ENCODE data around the gene LHPP. TPM values are rescaled to one million over a fixed set of nuclear protein-coding genes. Genes with fewer than 3 reads are reported as not detected.
A peak's percentile ranks its signal among the peaks of the same experiment; 100 is the strongest.

Gene LHPP
- total RNA-seq, 1 experiment from 2014 or later, result 17.3 TPM

DNA sequence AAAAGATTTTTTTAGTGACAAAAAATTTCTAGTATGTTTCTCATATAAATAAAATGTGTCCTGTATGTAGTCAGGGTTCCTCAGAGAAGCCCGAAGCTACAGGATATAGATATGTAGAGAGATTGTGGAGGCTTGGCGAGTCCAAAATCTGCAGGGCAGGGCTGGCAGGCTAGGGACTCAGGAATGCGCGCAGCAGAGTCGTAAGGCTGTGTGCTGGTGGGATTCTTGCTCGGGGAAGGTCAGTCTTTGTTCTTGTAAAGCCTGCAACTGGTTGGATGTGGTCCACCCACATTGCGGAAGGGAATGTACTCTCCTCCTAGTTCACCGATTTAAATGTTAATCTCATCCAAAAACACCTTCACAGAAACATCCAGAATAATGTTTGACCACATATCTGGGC, 30.6 kb downstream of the LHPP start:
- DNase-seq (ENCODE audit: low spot score), result no peak
- in situ Hi-C loops (cut with HindIII; ENCODE audit: low sequenced_read_pairs), result no loop called here

DNA sequence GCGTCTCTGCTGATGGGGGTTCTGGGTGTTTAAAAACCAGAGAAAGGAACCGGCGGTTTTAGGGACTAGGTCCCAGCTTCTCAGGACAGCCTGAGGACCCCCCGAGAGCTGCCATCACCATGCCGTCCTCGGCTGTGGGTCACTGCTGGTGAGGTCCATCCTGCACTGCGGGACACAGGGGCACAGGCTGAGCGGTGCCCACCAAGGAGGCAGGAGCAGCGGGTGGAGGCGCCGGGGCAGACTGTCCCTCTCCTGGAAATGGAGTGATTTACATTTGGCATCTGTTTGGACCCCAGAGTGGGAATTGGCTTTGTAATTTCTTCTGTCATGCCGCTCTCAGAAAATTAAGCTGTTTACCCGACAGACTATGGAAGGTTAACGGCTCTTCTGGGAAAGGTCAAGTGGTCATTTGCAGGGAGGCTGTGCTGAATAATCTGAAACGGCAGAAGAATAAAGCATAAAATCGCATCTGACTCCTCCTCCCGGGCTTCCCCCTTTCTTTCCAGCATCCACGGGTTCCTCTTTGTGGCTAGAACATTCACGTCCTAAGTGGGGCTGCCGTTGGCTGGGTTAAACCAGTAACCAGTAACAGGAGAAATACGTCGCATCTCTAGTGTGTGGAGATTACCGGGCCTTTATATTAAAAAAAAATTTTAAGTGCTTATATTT, 31.7 kb downstream of the LHPP start:
- no peak for DNase-seq (ENCODE audit: low spot score)
- in situ Hi-C loops (cut with HindIII; ENCODE audit: low sequenced_read_pairs), result no loop called here

DNA sequence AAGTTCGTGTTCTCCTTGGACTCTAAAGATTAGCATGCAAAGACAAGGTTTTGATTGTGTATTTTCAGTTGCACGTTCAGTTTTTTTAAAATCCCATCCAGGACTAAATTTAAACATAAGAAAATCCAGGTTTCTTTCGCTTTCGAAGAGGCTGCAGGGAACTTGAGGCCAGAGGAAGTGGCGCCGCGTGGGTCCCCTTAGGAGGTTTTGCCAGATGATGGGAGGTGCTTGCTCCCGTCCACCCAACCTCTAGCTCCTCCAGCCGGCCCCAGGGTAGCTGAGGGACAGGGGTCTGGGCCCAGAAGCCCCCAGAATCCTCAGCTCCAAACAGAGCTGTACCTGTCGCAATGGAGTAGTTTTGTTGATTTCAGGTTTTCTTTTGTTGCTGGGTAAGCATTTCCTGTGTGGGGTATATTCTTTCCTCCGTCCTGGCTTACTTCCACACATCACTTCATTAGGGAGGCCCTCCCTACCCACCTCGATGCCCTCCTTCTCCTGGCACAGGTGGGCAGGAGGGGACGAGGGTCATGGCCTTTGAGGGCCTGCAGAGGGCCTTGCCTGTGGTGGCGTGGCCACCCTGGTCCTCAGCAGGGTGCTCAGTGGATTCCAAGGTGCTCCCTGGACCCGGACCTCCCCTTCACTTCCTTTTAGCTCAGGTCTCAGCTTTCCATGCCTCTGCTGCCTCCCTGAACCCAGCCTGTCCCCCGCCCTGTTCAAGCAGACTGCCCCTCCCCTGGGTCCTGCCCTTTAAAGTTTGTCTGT, 32.6 kb downstream of the LHPP start:
- no peak for DNase-seq (ENCODE audit: low spot score)
- in situ Hi-C loops (cut with HindIII; ENCODE audit: low sequenced_read_pairs), result no loop called here

DNA sequence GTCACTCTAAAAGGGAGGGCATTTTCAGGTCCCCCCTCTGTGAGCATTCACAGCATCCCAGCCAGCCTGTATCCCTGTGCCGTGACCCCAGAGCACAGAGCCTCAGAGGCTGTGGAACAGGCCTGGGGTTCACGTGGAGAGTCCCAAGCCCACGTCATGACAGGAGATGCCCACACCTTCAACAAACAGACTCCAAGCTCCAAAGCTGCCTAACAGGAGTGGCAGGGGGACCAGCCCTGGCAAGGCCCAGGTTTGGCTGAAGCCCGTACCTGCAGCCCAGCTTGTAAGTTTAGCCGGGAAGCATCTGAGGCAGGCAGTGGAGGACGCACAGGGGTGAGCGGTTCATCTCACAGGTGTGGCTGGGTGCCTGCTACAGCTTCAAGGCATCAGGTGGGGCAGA, 33.5 kb downstream of the LHPP start:
- in situ Hi-C loops (cut with HindIII; ENCODE audit: low sequenced_read_pairs), result no loop called here

DNA sequence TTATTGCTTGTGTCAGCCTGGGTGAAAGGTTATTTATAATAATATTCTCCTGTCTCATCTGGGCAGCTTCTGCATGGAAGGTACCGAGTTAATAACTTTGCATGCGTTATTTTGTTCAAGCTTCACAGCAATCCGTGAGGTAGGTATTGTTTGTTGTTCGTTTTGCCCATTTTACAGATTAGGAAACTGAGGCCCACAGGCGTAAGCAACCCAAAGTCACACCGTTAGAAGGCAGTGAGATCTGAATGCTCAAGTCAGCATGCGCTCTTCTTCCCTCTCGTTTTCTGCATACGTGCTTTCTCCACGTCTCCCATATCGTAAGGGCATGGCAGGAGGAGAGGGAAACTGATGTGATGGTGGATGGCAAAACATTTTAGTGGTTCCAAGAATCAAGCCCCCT, 34.1 kb downstream of the LHPP start:
- in situ Hi-C loops (cut with HindIII; ENCODE audit: low sequenced_read_pairs), result no loop called here
- no peak for DNase-seq (ENCODE audit: low spot score)

More for the DNA sequence above, 33.5 kb downstream of the LHPP start:
- no peak for DNase-seq (ENCODE audit: low spot score)

DNA sequence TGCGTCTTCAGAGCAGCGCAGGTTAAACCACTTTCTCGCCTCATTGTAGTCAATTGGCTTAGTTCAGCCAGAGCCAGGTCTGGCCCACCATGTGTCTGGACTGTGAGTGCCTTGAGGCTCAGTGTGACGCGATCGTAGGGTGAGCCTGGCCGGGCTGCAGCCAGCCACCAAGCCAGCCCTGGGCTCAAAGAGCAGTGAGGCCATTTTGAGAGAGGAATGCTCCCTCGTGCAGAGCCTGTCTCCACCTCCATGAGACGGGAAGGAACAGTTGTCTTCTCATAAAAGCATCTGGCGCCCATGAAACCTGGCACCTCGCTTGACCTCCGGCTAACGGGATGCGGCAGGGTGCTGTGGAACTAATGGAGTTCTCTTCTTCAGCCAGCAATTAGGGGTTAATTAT, 34.5 kb downstream of the LHPP start:
- in situ Hi-C loops (cut with HindIII; ENCODE audit: low sequenced_read_pairs), result no loop called here

DNA sequence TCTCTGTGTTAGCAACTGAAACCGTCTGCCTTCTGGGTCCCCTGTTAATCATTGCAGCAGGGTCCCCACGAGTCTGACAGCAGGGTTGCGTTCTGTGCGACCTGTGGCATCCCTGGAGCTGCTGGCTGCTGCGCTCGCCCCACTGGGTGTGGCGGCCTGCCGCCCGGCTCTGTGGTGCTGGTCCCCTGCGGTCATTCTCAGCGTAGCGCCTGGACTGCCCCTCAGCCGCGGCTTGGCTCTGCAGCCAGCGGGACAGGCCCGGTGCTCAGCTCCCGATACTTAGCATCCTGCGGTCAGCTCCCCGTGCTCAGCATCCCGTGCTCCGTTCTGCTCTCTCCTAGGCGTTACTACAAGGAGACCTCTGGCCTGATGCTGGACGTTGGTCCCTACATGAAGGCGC, 35.0 kb downstream of the LHPP start:
- no peak for DNase-seq (ENCODE audit: low spot score)
- in situ Hi-C loops (cut with HindIII; ENCODE audit: low sequenced_read_pairs), result no loop called here

More for the DNA sequence above, 34.5 kb downstream of the LHPP start:
- no peak for DNase-seq (ENCODE audit: low spot score)

DNA sequence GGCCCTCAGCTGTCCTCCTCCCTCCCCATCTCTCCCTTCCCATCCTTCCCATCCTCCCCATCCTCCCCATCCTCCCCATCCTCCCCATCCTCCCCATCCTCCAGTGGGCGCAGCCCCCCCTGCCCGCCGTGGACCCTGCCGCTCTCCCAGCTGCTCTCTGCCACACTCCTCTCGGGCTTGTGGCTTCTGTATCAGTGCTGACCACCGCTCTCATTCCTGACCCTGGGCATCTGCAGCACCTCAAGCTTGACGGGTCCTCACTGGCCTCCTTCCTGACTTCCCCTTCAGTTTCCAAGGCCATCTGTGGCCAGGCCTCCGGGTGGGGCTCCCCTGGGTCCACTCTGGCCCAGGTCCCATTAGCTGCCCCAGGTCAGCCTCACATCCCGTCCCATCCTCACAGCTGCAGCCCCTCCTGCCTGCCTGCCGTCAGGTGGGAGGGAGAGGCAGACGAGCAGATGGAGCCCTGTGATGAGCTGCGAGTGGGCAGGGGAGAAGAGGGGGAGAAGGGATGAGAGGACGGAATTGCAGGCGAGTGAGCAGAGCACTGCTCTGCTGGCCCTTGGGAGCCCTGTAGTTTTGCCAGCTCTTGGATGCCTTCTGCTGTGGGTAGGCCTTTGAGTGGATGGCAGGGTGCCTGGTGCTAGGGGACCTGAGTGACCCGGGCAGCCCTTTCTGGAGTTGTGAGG, 35.7 kb downstream of the LHPP start:
- in situ Hi-C loops (cut with HindIII; ENCODE audit: low sequenced_read_pairs), result no loop called here
- DNase-seq (ENCODE audit: low spot score), result peak; percentile 31

DNA sequence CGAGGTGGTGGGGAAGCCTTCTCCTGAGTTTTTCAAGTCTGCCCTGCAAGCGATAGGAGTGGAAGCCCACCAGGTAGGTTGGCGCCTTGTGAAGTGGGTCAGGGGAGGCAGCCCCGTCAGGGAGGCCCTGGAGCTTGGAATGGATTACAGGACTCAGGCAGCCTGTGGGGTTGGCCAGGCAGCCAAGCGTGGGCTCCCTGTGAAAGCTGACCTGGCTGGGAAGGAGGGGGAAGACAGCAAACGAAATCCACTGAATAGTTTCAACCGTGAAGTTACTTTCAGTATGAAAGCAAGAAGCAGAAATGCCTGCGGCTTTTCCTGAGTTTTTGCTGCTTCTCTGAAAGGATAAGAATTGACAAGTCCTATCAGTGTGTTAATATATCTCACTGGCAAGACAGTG, 36.4 kb downstream of the LHPP start:
- in situ Hi-C loops (cut with HindIII; ENCODE audit: low sequenced_read_pairs), result no loop called here
- no peak for DNase-seq (ENCODE audit: low spot score)

DNA sequence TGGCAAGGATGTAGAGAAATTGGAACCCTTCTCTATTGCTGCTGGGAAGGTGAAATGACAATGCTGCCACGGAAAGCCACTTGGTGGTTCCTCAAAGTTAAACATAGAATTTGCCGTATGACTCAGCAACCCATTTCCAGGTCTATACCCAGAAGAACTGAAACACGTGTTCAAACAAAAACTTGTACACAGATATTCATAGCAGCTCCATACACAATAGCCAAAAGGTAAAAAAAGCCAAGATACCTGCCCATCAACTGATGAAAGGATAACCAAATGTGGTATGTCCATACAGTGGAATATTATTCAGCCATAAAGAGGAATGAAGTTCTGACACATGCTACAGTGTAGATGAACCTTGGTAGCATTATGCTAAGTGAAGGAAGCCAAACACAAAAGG, 39.1 kb downstream of the LHPP start:
- DNase-seq (ENCODE audit: low spot score), result no peak
- in situ Hi-C loops (cut with HindIII; ENCODE audit: low sequenced_read_pairs), result no loop called here

DNA sequence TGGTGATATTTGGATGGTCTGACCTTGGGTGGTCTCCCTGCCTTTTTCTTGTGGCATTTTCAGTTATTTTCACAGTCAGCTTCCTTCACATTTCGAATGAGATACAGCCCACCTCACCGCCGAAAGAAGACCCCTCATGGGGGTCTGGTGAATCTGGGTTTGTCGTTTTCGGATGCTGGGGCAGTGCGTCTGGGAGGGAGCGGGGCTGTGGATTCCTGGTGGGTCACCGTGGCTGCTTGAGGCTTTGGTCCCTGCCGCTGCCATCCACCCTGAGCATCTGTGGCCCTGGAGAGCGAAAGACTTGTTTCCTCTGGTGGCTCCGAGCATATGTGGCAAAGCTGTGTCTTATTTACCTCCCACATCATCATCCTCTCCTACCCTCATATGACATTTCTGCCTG, 43.1 kb downstream of the LHPP start:
- DNase-seq (ENCODE audit: low spot score), result no peak
- in situ Hi-C loops (cut with HindIII; ENCODE audit: low sequenced_read_pairs), result no loop called here

DNA sequence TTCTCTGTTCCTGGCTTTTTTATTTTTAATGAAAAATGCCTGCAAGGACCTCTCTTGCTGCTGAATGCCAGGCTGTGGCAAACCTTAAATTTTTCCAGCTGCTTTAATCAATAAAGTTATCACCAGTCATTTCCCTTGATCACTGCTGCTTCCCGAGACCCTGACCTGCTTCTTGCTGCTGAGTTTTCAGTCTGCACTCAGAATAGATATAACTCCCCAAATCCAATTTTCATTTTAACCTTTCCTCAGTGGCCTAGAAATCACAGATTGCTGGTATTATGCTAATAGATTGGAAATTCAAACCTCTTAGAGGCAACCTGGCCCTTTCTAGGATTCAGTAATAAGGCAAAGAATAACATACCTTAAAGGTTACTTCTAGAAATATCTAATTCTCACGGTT, 43.7 kb downstream of the LHPP start:
- in situ Hi-C loops (cut with HindIII; ENCODE audit: low sequenced_read_pairs), result no loop called here
- no peak for DNase-seq (ENCODE audit: low spot score)

DNA sequence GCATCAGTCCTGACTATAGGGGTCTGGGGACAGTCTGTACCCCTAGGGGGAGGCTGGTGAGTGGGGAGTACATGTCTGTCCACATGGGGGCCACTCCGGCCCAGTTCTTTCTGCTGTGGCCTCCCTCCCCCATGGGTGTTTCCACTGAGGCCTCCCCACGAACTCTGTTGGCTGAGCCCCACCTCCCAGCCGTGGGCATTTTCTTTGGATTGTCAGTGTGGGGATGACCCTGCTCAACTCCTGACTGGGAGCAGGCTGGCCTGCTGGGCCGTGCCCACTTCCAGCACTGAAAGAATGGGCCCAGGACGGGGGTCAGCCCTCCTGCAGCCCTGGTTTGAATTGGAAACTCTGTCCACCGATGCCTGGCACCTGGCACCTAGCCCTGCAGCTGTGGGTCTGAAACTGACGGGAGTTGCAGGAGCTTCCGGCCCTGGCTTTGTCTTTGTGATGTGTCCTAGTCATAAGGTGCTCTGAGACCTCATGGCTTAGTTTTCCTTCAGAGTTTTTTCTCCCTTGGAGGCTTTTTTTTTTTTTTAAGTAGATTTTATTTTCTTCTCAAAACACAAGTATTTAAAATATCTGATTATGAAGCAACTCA, 46.5 kb downstream of the LHPP start:
- no peak for DNase-seq (ENCODE audit: low spot score)
- in situ Hi-C loops (cut with HindIII; ENCODE audit: low sequenced_read_pairs), result no loop called here

DNA sequence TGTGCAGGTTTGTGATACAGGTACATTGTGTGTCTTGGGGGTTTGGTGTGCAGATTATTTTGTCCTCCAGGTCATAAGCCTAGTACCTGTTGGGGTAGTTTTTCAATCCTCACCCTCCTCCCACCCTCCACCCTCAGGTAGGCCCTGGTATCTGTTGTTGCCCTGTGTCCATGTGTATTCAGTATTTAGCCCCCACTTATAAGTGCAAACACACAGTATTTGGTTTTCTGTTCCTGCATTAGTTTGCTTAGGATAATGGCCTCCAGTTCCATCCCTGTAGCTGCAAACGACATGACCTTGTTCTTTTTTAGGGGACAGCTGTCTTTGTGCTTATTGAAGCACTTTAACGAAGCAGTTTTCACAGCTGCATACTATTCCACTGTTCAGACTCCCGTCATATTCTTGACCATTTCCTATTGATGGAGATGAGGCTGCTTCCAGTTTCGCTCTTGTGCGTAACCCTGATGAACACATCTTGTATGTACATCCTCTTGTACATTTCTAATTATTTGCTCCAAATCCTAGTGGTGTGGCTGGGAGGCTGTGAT, 47.4 kb downstream of the LHPP start:
- no peak for DNase-seq (ENCODE audit: low spot score)
- in situ Hi-C loops (cut with HindIII; ENCODE audit: low sequenced_read_pairs), result no loop called here

DNA sequence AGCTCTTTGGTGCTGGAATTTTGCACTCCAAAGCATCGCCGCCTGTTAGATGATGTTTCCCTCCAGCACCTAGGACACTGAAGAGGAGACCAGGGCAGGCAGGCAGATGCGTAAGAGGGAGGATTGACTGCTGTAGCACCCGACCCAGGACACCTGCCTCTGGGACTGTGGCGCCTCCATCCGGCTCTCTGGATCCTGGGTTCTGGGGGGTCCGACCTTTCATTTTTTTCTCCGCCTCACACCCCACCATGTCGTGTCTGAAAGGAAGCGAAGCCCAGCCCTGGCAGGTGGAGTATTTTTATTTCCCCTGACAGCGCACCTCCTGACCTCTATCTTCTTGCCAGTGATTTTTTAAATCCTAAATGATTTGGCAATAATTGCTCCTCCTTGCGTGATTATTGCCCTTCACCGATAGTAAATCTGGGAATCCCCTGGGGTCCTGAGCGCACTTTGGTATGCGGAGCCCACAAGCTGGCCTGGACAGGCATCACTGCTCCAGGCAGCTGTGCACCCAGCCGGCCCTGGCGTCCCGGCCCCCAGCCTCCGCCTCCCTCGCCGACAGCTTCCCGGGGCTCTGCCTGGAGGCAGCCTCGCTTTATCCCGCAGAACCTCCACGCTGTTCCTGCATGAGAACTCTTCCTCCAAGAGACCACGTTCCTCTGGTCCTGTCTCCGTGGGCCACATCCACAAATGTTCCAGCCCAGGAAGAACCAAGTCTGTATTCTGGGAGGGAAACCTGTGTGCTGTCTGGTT, 48.4 kb downstream of the LHPP start:
- no peak for DNase-seq (ENCODE audit: low spot score)
- in situ Hi-C loops (cut with HindIII; ENCODE audit: low sequenced_read_pairs), result no loop called here

DNA sequence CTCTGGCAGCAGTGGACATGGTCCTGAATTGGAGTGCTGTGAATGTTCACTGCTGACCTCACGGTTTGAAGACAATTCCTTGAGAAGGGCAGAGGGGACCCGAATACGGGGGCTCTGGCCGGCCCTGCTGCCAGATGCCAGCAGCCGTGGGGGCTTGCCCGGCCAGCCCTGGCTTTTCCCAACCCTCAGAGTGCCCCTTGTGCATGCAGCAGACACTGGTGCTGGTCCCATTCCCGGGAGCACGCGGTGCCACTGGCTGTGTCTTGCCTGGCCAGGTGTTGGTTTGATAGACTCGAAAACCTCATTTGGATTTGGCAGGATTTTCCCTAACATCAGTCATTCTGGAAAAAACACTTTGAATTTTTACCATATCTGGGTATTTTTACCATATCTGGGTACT, 49.1 kb downstream of the LHPP start:
- in situ Hi-C loops (cut with HindIII; ENCODE audit: low sequenced_read_pairs), result no loop called here

DNA sequence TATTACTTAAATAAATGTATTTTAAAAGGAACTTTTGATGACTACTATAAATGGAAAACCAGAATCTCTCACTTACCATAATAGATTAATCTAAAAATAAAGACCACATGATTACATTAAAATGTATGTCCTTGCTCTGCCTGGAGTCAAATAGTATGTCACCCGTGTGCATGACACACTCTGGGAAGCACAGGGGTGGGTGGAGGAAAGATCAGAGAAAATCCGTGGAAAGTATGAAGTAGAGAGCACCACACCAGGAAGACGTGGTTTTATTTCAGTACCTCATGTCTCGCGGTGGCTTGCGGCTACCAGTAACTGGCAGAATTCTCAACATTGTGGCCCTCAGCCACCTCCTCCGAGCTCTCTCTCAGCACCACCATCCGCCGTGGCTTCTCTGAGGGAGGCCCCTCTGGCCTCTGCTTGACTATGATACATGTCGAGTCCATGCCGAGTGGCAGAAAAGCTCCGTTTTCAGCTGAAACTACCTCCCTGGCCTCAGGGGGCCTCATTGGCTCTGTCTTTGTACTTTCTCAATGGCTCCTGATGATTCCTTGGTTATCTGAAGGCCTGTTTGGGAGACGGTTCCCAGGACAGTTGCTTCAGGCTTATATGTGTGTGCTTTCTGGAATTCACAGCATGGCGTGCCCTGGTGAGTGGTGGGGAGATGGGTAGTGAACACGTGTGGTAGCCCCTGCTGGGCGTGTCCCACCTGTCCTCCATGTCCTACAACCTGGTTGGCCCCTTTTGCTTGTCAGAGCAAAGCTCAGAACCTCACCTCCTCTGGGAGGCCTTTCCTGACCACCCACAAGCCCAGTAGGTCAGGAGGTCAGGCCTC, 49.8 kb downstream of the LHPP start:
- DNase-seq (ENCODE audit: low spot score), result no peak
- in situ Hi-C loops (cut with HindIII; ENCODE audit: low sequenced_read_pairs), result no loop called here

More for the DNA sequence above, 49.1 kb downstream of the LHPP start:
- no peak for DNase-seq (ENCODE audit: low spot score)

DNA sequence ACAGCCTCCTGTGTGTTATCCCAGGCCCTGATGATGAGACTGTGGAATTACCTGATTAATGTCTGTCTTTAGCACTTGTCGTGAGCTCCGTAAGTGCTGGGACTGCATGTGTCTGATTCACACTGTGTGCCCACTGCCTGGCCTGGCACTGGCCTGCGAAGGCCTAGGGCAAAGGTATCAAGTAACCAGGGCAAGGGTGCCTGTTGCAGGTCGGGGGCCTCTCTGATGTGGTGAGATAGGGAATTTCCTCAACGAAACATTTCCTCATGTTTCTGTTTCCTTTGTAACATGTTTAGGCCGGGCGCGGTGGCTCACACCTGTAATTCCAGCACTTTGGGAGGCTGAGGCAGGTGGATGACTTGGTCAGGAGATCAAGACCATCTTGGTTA, 50.4 kb downstream of the LHPP start:
- DNase-seq (ENCODE audit: low spot score), result no peak
- in situ Hi-C loops (cut with HindIII; ENCODE audit: low sequenced_read_pairs), result no loop called here

Data from G401 (cell line).